ENCODE data around the gene SLC7A5.
"Not testable (repeated sequence)": the region's sequence is repeated elsewhere in the genome, so short reads cannot be mapped to it uniquely, and the experiment has no call there.

The SLC7A5 gene

GRCh38 chr16:87880117-87880696 lies 10.9 kb upstream of the SLC7A5 start:
- Histone ChIP-seq H3K23ac (ENCODE audit: low read length in 2 of 2) (no peak overlapping the region), H3K18ac (ENCODE audit: low read depth in 1 of 2, low read length in 2 of 2) (no peak overlapping the region), H2AK5ac (ENCODE audit: low read length, severe bottlenecking) (no peak overlapping the region), H3K4me3 (ENCODE audit: insufficient read depth in 1 of 2, low read depth in 1 of 2, low read length in 2 of 2) (peak overlapping the region in 1 of 2 experiments; percentile 22), H3K79me1 (replicated peaks; ENCODE audit: low read length, poor library complexity, severe bottlenecking) (no peaks in the 10 kb centered on the region), H4K91ac (ENCODE audit: low read length) (no peak overlapping the region), H2BK12ac (ENCODE audit: low read length in 2 of 2) (no peak overlapping the region), H3K9ac (ENCODE audit: low read length) (no peak overlapping the region), H3K4me1 (ENCODE audit: control insufficient read depth, insufficient read depth, low read depth, low read length) (no peaks in the 10 kb centered on the region), H3K14ac (ENCODE audit: low read length in 2 of 2) (no peak overlapping the region), H4K8ac (ENCODE audit: low read length) (no peak overlapping the region), H3K36me3 (ENCODE audit: control insufficient read depth in 1 of 2, insufficient read depth in 2 of 2, low read depth in 1 of 2, low read length in 2 of 2) (no peaks in the 10 kb centered on the region), H3K4me2 (ENCODE audit: low read length, poor library complexity, severe bottlenecking) (no peak overlapping the region), H3K27me3 (ENCODE audit: control insufficient read depth in 1 of 2, insufficient read depth in 1 of 2, low read length in 2 of 2) (peaks cover 28 to 51% of the 10 kb centered on the region in 2 experiments), H2AFZ (ENCODE audit: low read depth, low read length) (no peak overlapping the region), H3K27ac (ENCODE audit: low read length, poor library complexity, severe bottlenecking) (no peak overlapping the region), H3K4ac (ENCODE audit: low read depth in 1 of 2, low read length in 2 of 2) (no peak overlapping the region), H2BK120ac (ENCODE audit: low read depth, low read length) (no peak overlapping the region), H2BK15ac (ENCODE audit: low read depth, poor library complexity, severe bottlenecking) (no peak overlapping the region), H3K9me3 (ENCODE audit: control insufficient read depth, low read length) (no peaks in the 10 kb centered on the region), H2BK5ac (ENCODE audit: low read depth, low read length, poor library complexity, severe bottlenecking) (no peak overlapping the region)
- no peak for DNase-seq
- WGBS = 82% methylated on average over 17 of the region's 17 CpGs

GRCh38 chr16:87879411-87880013 lies 10.2 kb upstream of the SLC7A5 start:
- H3K27ac ChIP-seq (ENCODE audit: low read length, poor library complexity, severe bottlenecking); H3K9ac ChIP-seq (ENCODE audit: low read length); H4K91ac ChIP-seq (ENCODE audit: low read length); H2BK12ac ChIP-seq (ENCODE audit: low read length in 2 of 2); H3K14ac ChIP-seq (ENCODE audit: low read length in 2 of 2); H2BK5ac ChIP-seq (ENCODE audit: low read depth, low read length, poor library complexity, severe bottlenecking); H4K8ac ChIP-seq (ENCODE audit: low read length); H3K36me3 ChIP-seq (ENCODE audit: control insufficient read depth in 1 of 2, insufficient read depth in 2 of 2, low read depth in 1 of 2, low read length in 2 of 2); H3K4me1 ChIP-seq (ENCODE audit: control insufficient read depth, insufficient read depth, low read depth, low read length); H2AFZ ChIP-seq (ENCODE audit: low read depth, low read length); H3K4me2 ChIP-seq (ENCODE audit: low read length, poor library complexity, severe bottlenecking); H2BK120ac ChIP-seq (ENCODE audit: low read depth, low read length); H3K9me3 ChIP-seq (ENCODE audit: control insufficient read depth, low read length); H3K79me1 ChIP-seq (replicated peaks; ENCODE audit: low read length, poor library complexity, severe bottlenecking); DNase-seq; H3K23ac ChIP-seq (ENCODE audit: low read length in 2 of 2); H2AK5ac ChIP-seq (ENCODE audit: low read length, severe bottlenecking); H3K4me3 ChIP-seq (ENCODE audit: insufficient read depth in 1 of 2, low read depth in 1 of 2, low read length in 2 of 2); H3K4ac ChIP-seq (ENCODE audit: low read depth in 1 of 2, low read length in 2 of 2); H2BK15ac ChIP-seq (ENCODE audit: low read depth, poor library complexity, severe bottlenecking); H3K18ac ChIP-seq (ENCODE audit: low read depth in 1 of 2, low read length in 2 of 2): not testable (repeated sequence)
- H3K27me3 ChIP-seq (ENCODE audit: control insufficient read depth in 1 of 2, insufficient read depth in 1 of 2, low read length in 2 of 2) = peaks cover 35 to 58% of the 10 kb centered on the region in 2 experiments
- WGBS = 86% methylated on average over 5 of the region's 5 CpGs

DNA sequence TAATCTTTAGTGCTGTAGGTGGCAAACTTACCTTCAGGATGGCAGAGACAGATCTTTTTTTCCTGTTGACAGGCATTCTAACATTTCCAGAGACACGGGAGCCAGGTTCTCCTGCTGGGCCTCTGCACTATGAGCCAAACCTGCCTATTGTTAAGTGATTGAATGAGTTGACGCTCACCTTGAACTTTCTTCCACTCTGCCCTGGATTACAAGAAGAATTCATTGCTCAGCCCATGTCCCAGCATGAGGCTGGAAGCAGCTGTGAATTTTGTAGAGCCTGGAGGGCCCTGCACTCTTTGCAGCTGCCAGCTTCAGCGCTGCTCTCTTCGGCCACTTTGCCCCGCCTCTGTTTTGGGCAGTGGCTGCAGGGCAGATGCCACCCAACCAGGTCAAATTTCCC lies 9.4 kb upstream of the SLC7A5 start:
- 75% methylated on average over 5 of the region's 5 CpGs for WGBS
- Histone ChIP-seq H3K36me3 (ENCODE audit: control insufficient read depth in 1 of 2, insufficient read depth in 2 of 2, low read depth in 1 of 2, low read length in 2 of 2) (no peaks in the 10 kb centered on the region), H3K9ac (ENCODE audit: low read length) (no peak overlapping the region)

DNA sequence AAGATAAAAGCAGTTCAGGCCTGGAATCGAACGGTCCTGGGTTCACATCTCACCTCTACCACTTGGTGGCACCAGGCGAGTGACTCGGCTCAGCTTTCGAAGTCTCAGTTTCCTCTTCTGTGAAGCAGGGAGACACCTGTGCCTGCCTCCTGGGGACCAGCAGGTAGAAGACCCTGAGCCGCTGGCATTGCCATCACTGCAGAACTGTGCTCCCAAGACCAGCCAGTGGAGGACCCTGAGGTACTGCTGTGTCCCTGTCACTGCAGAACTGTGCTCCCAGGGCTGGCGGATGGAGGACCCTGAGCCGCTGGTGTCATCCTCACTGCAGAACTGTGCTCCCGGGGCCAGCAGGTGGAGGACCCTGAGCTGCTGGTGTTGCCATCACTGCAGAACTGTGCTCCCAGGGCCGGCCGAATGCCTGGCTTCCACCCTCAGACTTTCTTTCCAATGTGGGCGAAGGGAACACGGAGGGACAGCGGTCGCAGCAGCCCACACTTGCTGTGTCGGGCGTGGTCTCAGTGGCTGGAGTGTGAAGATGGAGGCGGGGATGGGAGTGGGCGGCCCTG lies 8.7 kb upstream of the SLC7A5 start:
- Histone ChIP-seq H3K27me3 (ENCODE audit: control insufficient read depth in 1 of 2, insufficient read depth in 1 of 2, low read length in 2 of 2) (peaks cover 38 to 62% of the 10 kb centered on the region in 2 experiments), H3K4me1 (ENCODE audit: control insufficient read depth, insufficient read depth, low read depth, low read length) (no peaks in the 10 kb centered on the region), H2AK5ac (ENCODE audit: low read length, severe bottlenecking) (no peak overlapping the region), H3K4me3 (ENCODE audit: insufficient read depth in 1 of 2, low read depth in 1 of 2, low read length in 2 of 2) (peak overlapping the region in 1 of 2 experiments; percentile 24), H3K4ac (ENCODE audit: low read depth in 1 of 2, low read length in 2 of 2) (no peak overlapping the region), H3K23ac (ENCODE audit: low read length in 2 of 2) (no peak overlapping the region), H3K9ac (ENCODE audit: low read length) (no peak overlapping the region), H2AFZ (ENCODE audit: low read depth, low read length) (no peak overlapping the region), H4K91ac (ENCODE audit: low read length) (no peak overlapping the region), H3K14ac (ENCODE audit: low read length in 2 of 2) (no peak overlapping the region), H3K36me3 (ENCODE audit: control insufficient read depth in 1 of 2, insufficient read depth in 2 of 2, low read depth in 1 of 2, low read length in 2 of 2) (no peaks in the 10 kb centered on the region), H2BK12ac (ENCODE audit: low read length in 2 of 2) (no peak overlapping the region), H2BK120ac (ENCODE audit: low read depth, low read length) (no peak overlapping the region), H3K79me1 (replicated peaks; ENCODE audit: low read length, poor library complexity, severe bottlenecking) (no peaks in the 10 kb centered on the region), H2BK15ac (ENCODE audit: low read depth, poor library complexity, severe bottlenecking) (no peak overlapping the region), H3K18ac (ENCODE audit: low read depth in 1 of 2, low read length in 2 of 2) (no peak overlapping the region), H3K4me2 (ENCODE audit: low read length, poor library complexity, severe bottlenecking) (no peak overlapping the region), H4K8ac (ENCODE audit: low read length) (no peak overlapping the region), H3K9me3 (ENCODE audit: control insufficient read depth, low read length) (no peaks in the 10 kb centered on the region), H2BK5ac (ENCODE audit: low read depth, low read length, poor library complexity, severe bottlenecking) (no peak overlapping the region), H3K27ac (ENCODE audit: low read length, poor library complexity, severe bottlenecking) (no peak overlapping the region)
- 88% methylated on average over 19 of the region's 19 CpGs for WGBS
- no peak for DNase-seq

More for the DNA sequence above, 9.4 kb upstream of the SLC7A5 start:
- Histone ChIP-seq H3K4ac (ENCODE audit: low read depth in 1 of 2, low read length in 2 of 2) (no peak overlapping the region), H3K9me3 (ENCODE audit: control insufficient read depth, low read length) (no peaks in the 10 kb centered on the region), H4K91ac (ENCODE audit: low read length) (no peak overlapping the region), H2AFZ (ENCODE audit: low read depth, low read length) (no peak overlapping the region), H3K27me3 (ENCODE audit: control insufficient read depth in 1 of 2, insufficient read depth in 1 of 2, low read length in 2 of 2) (peaks cover 38 to 62% of the 10 kb centered on the region in 2 experiments), H3K27ac (ENCODE audit: low read length, poor library complexity, severe bottlenecking) (no peak overlapping the region), H2BK5ac (ENCODE audit: low read depth, low read length, poor library complexity, severe bottlenecking) (no peak overlapping the region), H3K18ac (ENCODE audit: low read depth in 1 of 2, low read length in 2 of 2) (no peak overlapping the region), H3K4me3 (ENCODE audit: insufficient read depth in 1 of 2, low read depth in 1 of 2, low read length in 2 of 2) (no peak overlapping the region), H3K4me1 (ENCODE audit: control insufficient read depth, insufficient read depth, low read depth, low read length) (no peaks in the 10 kb centered on the region), H2BK15ac (ENCODE audit: low read depth, poor library complexity, severe bottlenecking) (no peak overlapping the region), H3K23ac (ENCODE audit: low read length in 2 of 2) (no peak overlapping the region), H4K8ac (ENCODE audit: low read length) (no peak overlapping the region), H2BK120ac (ENCODE audit: low read depth, low read length) (no peak overlapping the region), H3K14ac (ENCODE audit: low read length in 2 of 2) (no peak overlapping the region), H2BK12ac (ENCODE audit: low read length in 2 of 2) (no peak overlapping the region), H2AK5ac (ENCODE audit: low read length, severe bottlenecking) (no peak overlapping the region), H3K79me1 (replicated peaks; ENCODE audit: low read length, poor library complexity, severe bottlenecking) (no peaks in the 10 kb centered on the region), H3K4me2 (ENCODE audit: low read length, poor library complexity, severe bottlenecking) (no peak overlapping the region)
- no peak for DNase-seq
